NCI-H1092 (cell line): ENCODE results near the gene FASTKD1.
"Not testable (repeated sequence)": the region's sequence is repeated elsewhere in the genome, so short reads cannot be mapped to it uniquely, and the experiment has no call there.

Experiments used
- DNase-seq: peaks from one replicate; lab custom pipeline; 2025; lab: John Stamatoyannopoulos, UW

FASTKD1 gene

GRCh38 chr2:169570752-169571151 is 2.9 kb downstream of the FASTKD1 start:
- not testable (repeated sequence) for DNase-seq

- DNase-seq, result no peak
Observed at GRCh38 chr2:169569948-169570347, 3.7 kb downstream of the FASTKD1 start.

GRCh38 chr2:169565686-169566085 is 8.0 kb downstream of the FASTKD1 start:
- no peak for DNase-seq

- no peak for DNase-seq
Observed at GRCh38 chr2:169562519-169562918, 11.1 kb downstream of the FASTKD1 start.

- DNase-seq, result not testable (repeated sequence)
Observed at GRCh38 chr2:169562084-169562483, 11.6 kb downstream of the FASTKD1 start.

- no peak for DNase-seq
Observed at GRCh38 chr2:169561364-169561763, 12.3 kb downstream of the FASTKD1 start.

- DNase-seq, result no peak
Observed at GRCh38 chr2:169546756-169547155, 26.9 kb downstream of the FASTKD1 start.

GRCh38 chr2:169542433-169542832 is 31.2 kb downstream of the FASTKD1 start:
- DNase-seq, result no peak

- DNase-seq, result no peak
Observed at GRCh38 chr2:169540146-169540545, 33.5 kb downstream of the FASTKD1 start.

- DNase-seq, result not testable (repeated sequence)
Observed at GRCh38 chr2:169539460-169539859, 34.2 kb downstream of the FASTKD1 start.

- peak; percentile 26 for DNase-seq
Observed at GRCh38 chr2:169528271-169528701, 45.4 kb downstream of the FASTKD1 start.

- DNase-seq, result no peak
Observed at GRCh38 chr2:169526451-169526850, 47.2 kb downstream of the FASTKD1 start.

- no peak for DNase-seq
Observed at GRCh38 chr2:169525434-169525833, 48.2 kb downstream of the FASTKD1 start.

- DNase-seq, result no peak
Observed at GRCh38 chr2:169523681-169524080, 50.0 kb downstream of the FASTKD1 start.

GRCh38 chr2:169520896-169521295 is 52.8 kb downstream of the FASTKD1 start:
- no peak for DNase-seq

- not testable (repeated sequence) for DNase-seq
Observed at GRCh38 chr2:169516488-169516995, 57.1 kb downstream of the FASTKD1 start.

- not testable (repeated sequence) for DNase-seq
Observed at GRCh38 chr2:169514758-169515157, 58.9 kb downstream of the FASTKD1 start.

- DNase-seq, result no peak
Observed at GRCh38 chr2:169513926-169514325, 59.7 kb downstream of the FASTKD1 start.

- DNase-seq, result no peak
Observed at GRCh38 chr2:169513094-169513493, 60.6 kb downstream of the FASTKD1 start.

- DNase-seq, result no peak
Observed at GRCh38 chr2:169512525-169512924, 61.1 kb downstream of the FASTKD1 start.

- DNase-seq, result no peak
Observed at GRCh38 chr2:169511818-169512217, 61.8 kb downstream of the FASTKD1 start.

GRCh38 chr2:169510496-169510895 is 63.2 kb downstream of the FASTKD1 start:
- DNase-seq, result no peak

- no peak for DNase-seq
Observed at GRCh38 chr2:169509955-169510354, 63.7 kb downstream of the FASTKD1 start.

GRCh38 chr2:169509298-169509885 is 64.3 kb downstream of the FASTKD1 start, which contains the start of gene KLHL41:
Gene KLHL41 (plus strand): TSS chr2:169509702. CDS start chr2:169509779, 77 bp downstream.
- DNase-seq, result no peak
